Dermis blood vessel endothelial cell (primary cell): ENCODE results near the gene KLHL35. TPM values are rescaled to one million over a fixed set of nuclear protein-coding genes. Genes with fewer than 3 reads are reported as not detected.
"Not testable (repeated sequence)": the region's sequence is repeated elsewhere in the genome, so short reads cannot be mapped to it uniquely, and the experiment has no call there.

Experiments used
- DNase-seq: peaks from one replicate; pipeline ENCODE4 v3.0.0; 2010
- total RNA-seq: library from RNA; depleted of rRNA; stranded (reverse); fragments of >200 nt; gene quantifications from 2 replicates; pipeline ENCODE4 v1.2.3, GENCODE V29; 2014

The KLHL35 gene
- total RNA-seq, 1 donor from 2014 or later = 0.85 TPM

- DNase-seq = no peak
Observed at GRCh38 chr11:75422248-75423231, 10.5 kb downstream of the KLHL35 start.

- no peak for DNase-seq
Observed at GRCh38 chr11:75421902-75422247, 11.1 kb downstream of the KLHL35 start.

GRCh38 chr11:75421035-75421602, 11.9 kb downstream of the KLHL35 start:
- no peak for DNase-seq

- no peak for DNase-seq
Observed at GRCh38 chr11:75420224-75421034, 12.6 kb downstream of the KLHL35 start.

- DNase-seq = no peak
Observed at GRCh38 chr11:75413864-75414263, 19.1 kb downstream of the KLHL35 start.

- DNase-seq = not testable (repeated sequence)
Observed at GRCh38 chr11:75413146-75413545, 19.9 kb downstream of the KLHL35 start.

GRCh38 chr11:75409971-75410370, 23.0 kb downstream of the KLHL35 start:
- not testable (repeated sequence) for DNase-seq

GRCh38 chr11:75408957-75409219, 24.1 kb downstream of the KLHL35 start:
- no peak for DNase-seq

- peak; percentile 88 for DNase-seq
Observed at GRCh38 chr11:75406338-75406777, 26.6 kb downstream of the KLHL35 start.

GRCh38 chr11:75403983-75404658, 28.9 kb downstream of the KLHL35 start:
- no peak for DNase-seq

- DNase-seq = peak; percentile 54
Observed at GRCh38 chr11:75403037-75403436, 30.0 kb downstream of the KLHL35 start.

GRCh38 chr11:75402002-75402773, 30.8 kb downstream of the KLHL35 start:
- DNase-seq = peak; percentile 16

- peak; percentile 39 for DNase-seq
Observed at GRCh38 chr11:75400146-75400865, 32.7 kb downstream of the KLHL35 start.

- peak; percentile 95 for DNase-seq
Observed at GRCh38 chr11:75399344-75400145, 33.5 kb downstream of the KLHL35 start, which contains the start of gene RPS3. TSS of gene RPS3 (plus strand) at chr11:75399518. CDS start at chr11:75399548, 30 bp downstream.

- DNase-seq = no peak
Observed at GRCh38 chr11:75398906-75399305, 34.1 kb downstream of the KLHL35 start.

- no peak for DNase-seq
Observed at GRCh38 chr11:75394085-75394840, 38.7 kb downstream of the KLHL35 start.

GRCh38 chr11:75389925-75390324, 43.1 kb downstream of the KLHL35 start:
- no peak for DNase-seq

- DNase-seq = no peak
Observed at GRCh38 chr11:75389276-75389605, 43.8 kb downstream of the KLHL35 start.
